ENCODE data around the gene DNAAF1. TPM values are rescaled to one million over a fixed set of nuclear protein-coding genes. Genes with fewer than 3 reads are reported as not detected.

DNAAF1 gene
- polyA plus RNA-seq, 1 donor: 7.1 TPM

GRCh38 chr16:84120023-84120422 lies 25.1 kb upstream of the DNAAF1 start:
- no peak for DNase-seq

GRCh38 chr16:84121007-84121406 lies 24.1 kb upstream of the DNAAF1 start:
- DNase-seq: no peak

- no peak for DNase-seq
Measured at GRCh38 chr16:84124257-84125073, 20.6 kb upstream of the DNAAF1 start.

- DNase-seq: no peak
Measured at GRCh38 chr16:84131117-84131516, 14.0 kb upstream of the DNAAF1 start.

- no peak for DNase-seq
Measured at GRCh38 chr16:84132527-84133285, 12.4 kb upstream of the DNAAF1 start.

GRCh38 chr16:84136331-84137125 lies 8.6 kb upstream of the DNAAF1 start:
- no peak for DNase-seq

- DNase-seq: no peak
Measured at GRCh38 chr16:84137287-84137686, 7.8 kb upstream of the DNAAF1 start.

- DNase-seq: no peak
Measured at GRCh38 chr16:84137769-84138357, 7.2 kb upstream of the DNAAF1 start.

GRCh38 chr16:84138500-84138823 lies 6.6 kb upstream of the DNAAF1 start:
- no peak for DNase-seq

GRCh38 chr16:84138824-84139627 lies 6.1 kb upstream of the DNAAF1 start:
- no peak for DNase-seq

GRCh38 chr16:84139628-84140258 lies 5.4 kb upstream of the DNAAF1 start:
- DNase-seq: no peak

GRCh38 chr16:84141143-84141670 lies 3.9 kb upstream of the DNAAF1 start:
- no peak for DNase-seq

- DNase-seq: no peak
Measured at GRCh38 chr16:84143081-84143480, 2.0 kb upstream of the DNAAF1 start.

GRCh38 chr16:84143784-84144199 lies 1.3 kb upstream of the DNAAF1 start:
- no peak for DNase-seq

- DNase-seq: no peak
Measured at GRCh38 chr16:84144209-84144858, 774 bp upstream of the DNAAF1 start.

GRCh38 chr16:84150926-84151325 lies 5.8 kb downstream of the DNAAF1 start:
- DNase-seq: no peak

- no peak for DNase-seq
Measured at GRCh38 chr16:84153660-84154214, 8.6 kb downstream of the DNAAF1 start.

- DNase-seq: no peak
Measured at GRCh38 chr16:84155226-84155625, 10.1 kb downstream of the DNAAF1 start.

- DNase-seq: no peak
Measured at GRCh38 chr16:84155771-84156170, 10.7 kb downstream of the DNAAF1 start.

- no peak for DNase-seq
Measured at GRCh38 chr16:84156342-84156784, 11.3 kb downstream of the DNAAF1 start.
